Duodenal mucosa (tissue), 2 donors: ENCODE measurements around the gene KCTD3.
A peak's percentile ranks its signal among the peaks of the same experiment; 100 is the strongest.

Experiments
- H3K27ac ChIP-seq: one replicate; pipeline ENCODE4 v1.7.0; 2013; ENCODE audit warnings: low read depth, low read length
- H3K27me3 ChIP-seq, 2 donors: one replicate each; pipeline ENCODE4 v1.7.0; 2013; ENCODE audit warnings: low read length in 2 of 2, control low read depth in 1 of 2; ENCODE audit not compliant: insufficient read depth in 2 of 2, control insufficient read depth in 1 of 2
- H3K36me3 ChIP-seq, 2 donors: one replicate each; pipeline ENCODE4 v1.7.0; 2013; ENCODE audit warnings: low read length in 2 of 2, control low read depth in 1 of 2; ENCODE audit not compliant: insufficient read depth in 2 of 2, control insufficient read depth in 1 of 2
- H3K4me1 ChIP-seq, 2 donors: one replicate each; pipeline ENCODE4 v1.7.0; 2013; ENCODE audit warnings: low read length in 2 of 2, control low read depth in 1 of 2; ENCODE audit not compliant: insufficient read depth in 2 of 2, control insufficient read depth in 1 of 2
- H3K4me3 ChIP-seq, 2 donors: one replicate each; pipeline ENCODE4 v1.7.0; 2013; ENCODE audit warnings: low read length in 2 of 2, low read depth in 1 of 2
- H3K9ac ChIP-seq, 2 donors: one replicate each; pipeline ENCODE4 v1.7.0; 2013; ENCODE audit warnings: low read length in 2 of 2, low read depth in 1 of 2
- H3K9me3 ChIP-seq, 2 donors: one replicate each; pipeline ENCODE4 v1.7.0; 2013; ENCODE audit warnings: low read length in 2 of 2, control low read depth in 1 of 2; ENCODE audit not compliant: control insufficient read depth in 1 of 2

KCTD3 gene

GRCh38 chr1:215566556-215567490, at the start of gene KCTD3:
Gene KCTD3 (plus strand): TSS chr1:215567304. CDS start chr1:215567686, 382 bp downstream.
- Histone ChIP-seq H3K4me1 (peaks cover 21 to 25% of the 10 kb centered on the region in 2 donors), H3K4me3 (peak within 1 kb of the TSS; percentile 95 to 96), H3K27me3 (no peaks in the 10 kb centered on the region), H3K36me3 (no peaks in the 10 kb centered on the region), H3K9me3 (no peaks in the 10 kb centered on the region), H3K9ac (peak within 1 kb of the TSS; percentile 81 to 86), H3K27ac (peak within 1 kb of the TSS; percentile 88)

DNA sequence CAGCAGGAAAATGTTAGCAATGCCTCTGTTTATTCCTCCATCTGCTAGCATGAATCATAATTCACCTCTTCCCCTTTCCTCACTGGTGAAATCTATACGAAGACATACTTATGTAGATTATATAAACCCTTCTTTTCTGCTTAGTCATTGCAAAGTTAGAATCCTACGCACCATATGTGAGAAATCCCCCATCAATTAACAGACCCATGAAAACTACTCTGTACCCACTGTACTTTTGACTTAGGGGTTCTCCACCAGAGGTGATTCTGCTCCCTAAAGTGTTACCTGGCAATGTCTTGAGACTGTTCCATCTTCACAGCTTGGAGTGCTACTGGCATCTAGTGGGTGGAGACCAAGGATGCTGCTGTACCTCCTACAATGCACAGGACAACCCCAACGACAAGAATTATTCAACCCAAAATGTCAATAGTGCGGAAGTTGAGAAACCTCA, 49.6 kb upstream of the KCTD3 start:
- Histone ChIP-seq H3K27ac (no peak overlapping the region), H3K27me3 (no peaks in the 10 kb centered on the region), H3K9ac (no peak overlapping the region), H3K4me1 (no peaks in the 10 kb centered on the region), H3K4me3 (no peak overlapping the region), H3K36me3 (no peaks in the 10 kb centered on the region), H3K9me3 (no peaks in the 10 kb centered on the region)

GRCh38 chr1:215518594-215518993, 48.5 kb upstream of the KCTD3 start:
- H3K9me3 ChIP-seq: no peaks in the 10 kb centered on the region
- no peaks in the 10 kb centered on the region for H3K27me3 ChIP-seq
- H3K9ac ChIP-seq: no peak overlapping the region
- no peaks in the 10 kb centered on the region for H3K36me3 ChIP-seq
- no peak overlapping the region for H3K4me3 ChIP-seq
- no peaks in the 10 kb centered on the region for H3K4me1 ChIP-seq
- H3K27ac ChIP-seq: no peak overlapping the region

- H3K9ac ChIP-seq: no peak overlapping the region
- no peaks in the 10 kb centered on the region for H3K27me3 ChIP-seq
- H3K36me3 ChIP-seq: no peaks in the 10 kb centered on the region
- no peaks in the 10 kb centered on the region for H3K9me3 ChIP-seq
- no peak overlapping the region for H3K4me3 ChIP-seq
- H3K27ac ChIP-seq: no peak overlapping the region
- H3K4me1 ChIP-seq: peaks cover 0 to 8% of the 10 kb centered on the region in 2 donors
Measured at GRCh38 chr1:215521279-215521678, 45.8 kb upstream of the KCTD3 start.

GRCh38 chr1:215523128-215523861, 43.8 kb upstream of the KCTD3 start:
- H3K27me3 ChIP-seq: no peaks in the 10 kb centered on the region

GRCh38 chr1:215523906-215524305, 43.2 kb upstream of the KCTD3 start:
- Histone ChIP-seq H3K4me1 (peaks cover 0 to 8% of the 10 kb centered on the region in 2 donors), H3K27ac (no peak overlapping the region), H3K36me3 (no peaks in the 10 kb centered on the region), H3K9ac (no peak overlapping the region), H3K4me3 (no peak overlapping the region), H3K9me3 (no peaks in the 10 kb centered on the region), H3K27me3 (no peaks in the 10 kb centered on the region)

More at GRCh38 chr1:215523128-215523861, 43.8 kb upstream of the KCTD3 start:
- Histone ChIP-seq H3K27ac (no peak overlapping the region), H3K9ac (no peak overlapping the region), H3K4me1 (peaks cover 0 to 8% of the 10 kb centered on the region in 2 donors), H3K9me3 (no peaks in the 10 kb centered on the region), H3K4me3 (no peak overlapping the region), H3K36me3 (no peaks in the 10 kb centered on the region)

DNA sequence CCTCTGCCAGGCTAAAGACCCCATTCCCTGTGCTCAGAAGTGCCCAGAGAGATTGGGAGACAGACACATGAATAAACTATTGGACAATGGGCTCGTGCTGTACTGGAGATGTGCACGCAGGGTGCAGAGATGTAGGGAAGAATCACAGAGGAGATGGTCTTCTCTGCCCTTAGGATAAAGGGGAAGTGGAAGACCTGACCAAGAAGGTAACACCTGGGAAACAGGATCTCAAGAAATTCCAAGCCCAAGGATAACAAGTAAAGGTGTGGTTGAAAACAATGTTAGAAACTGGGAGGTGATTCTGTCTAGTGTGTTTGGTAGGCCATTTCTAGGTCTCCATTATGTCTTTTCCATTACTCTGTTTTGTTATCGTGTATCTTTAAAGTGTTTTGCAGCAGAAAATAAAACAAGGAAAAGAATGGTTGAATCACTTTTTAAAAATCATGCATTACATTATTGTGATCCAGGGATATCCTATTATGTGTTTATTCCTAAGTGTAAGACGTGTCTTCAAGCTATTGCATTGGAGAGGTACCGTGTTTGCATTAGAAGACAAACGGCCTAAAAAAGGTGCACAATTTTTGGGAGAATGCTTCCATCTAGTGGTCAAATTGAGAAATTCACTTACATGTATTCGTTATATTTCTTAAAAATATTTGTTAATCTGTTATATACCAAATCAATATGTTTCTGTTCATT, 40.8 kb upstream of the KCTD3 start:
- Histone ChIP-seq H3K9me3 (no peaks in the 10 kb centered on the region), H3K9ac (no peak overlapping the region), H3K4me1 (peaks cover 0 to 8% of the 10 kb centered on the region in 2 donors), H3K27ac (no peak overlapping the region), H3K27me3 (no peaks in the 10 kb centered on the region), H3K4me3 (no peak overlapping the region), H3K36me3 (no peaks in the 10 kb centered on the region)

DNA sequence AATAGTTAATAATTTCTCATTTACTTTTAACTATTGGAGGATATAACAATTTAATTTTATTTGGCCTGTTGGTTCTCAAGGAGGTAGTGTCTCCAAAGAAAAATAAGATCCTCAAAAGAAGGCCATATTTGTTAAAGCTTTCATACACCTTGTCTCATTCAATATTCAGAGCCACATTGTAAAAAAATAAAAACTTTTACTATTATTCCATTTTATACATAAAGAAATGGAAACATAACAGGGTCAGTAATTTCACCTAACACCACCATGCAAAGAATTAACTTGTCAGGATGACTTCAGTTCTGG, 40.3 kb upstream of the KCTD3 start:
- Histone ChIP-seq H3K27ac (no peak overlapping the region), H3K4me1 (peaks cover 0 to 8% of the 10 kb centered on the region in 2 donors), H3K9ac (no peak overlapping the region), H3K9me3 (no peaks in the 10 kb centered on the region), H3K4me3 (no peak overlapping the region), H3K27me3 (no peaks in the 10 kb centered on the region), H3K36me3 (no peaks in the 10 kb centered on the region)

DNA sequence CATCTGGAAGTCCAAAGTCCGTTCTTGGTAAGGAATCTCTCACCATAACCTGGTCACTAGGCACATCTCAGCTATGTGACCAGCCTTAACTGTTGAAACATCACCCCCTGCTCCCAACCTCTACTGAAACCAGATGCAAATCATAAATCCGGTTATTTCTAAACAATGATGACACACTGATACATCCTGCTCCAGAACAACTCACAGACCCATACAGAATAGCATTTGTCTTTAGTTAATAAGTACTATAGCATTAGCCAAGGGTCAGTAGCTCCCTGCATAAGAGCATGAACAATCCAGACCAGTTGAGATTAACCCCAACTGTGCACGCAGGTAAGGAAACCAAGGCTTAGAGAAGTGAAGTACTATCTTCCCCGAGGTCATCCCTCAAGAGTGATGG, 38.0 kb upstream of the KCTD3 start:
- Histone ChIP-seq H3K27ac (no peak overlapping the region), H3K4me1 (peaks cover 0 to 6% of the 10 kb centered on the region in 2 donors), H3K9ac (no peak overlapping the region), H3K9me3 (no peaks in the 10 kb centered on the region), H3K27me3 (no peaks in the 10 kb centered on the region), H3K4me3 (no peak overlapping the region), H3K36me3 (no peaks in the 10 kb centered on the region)

DNA sequence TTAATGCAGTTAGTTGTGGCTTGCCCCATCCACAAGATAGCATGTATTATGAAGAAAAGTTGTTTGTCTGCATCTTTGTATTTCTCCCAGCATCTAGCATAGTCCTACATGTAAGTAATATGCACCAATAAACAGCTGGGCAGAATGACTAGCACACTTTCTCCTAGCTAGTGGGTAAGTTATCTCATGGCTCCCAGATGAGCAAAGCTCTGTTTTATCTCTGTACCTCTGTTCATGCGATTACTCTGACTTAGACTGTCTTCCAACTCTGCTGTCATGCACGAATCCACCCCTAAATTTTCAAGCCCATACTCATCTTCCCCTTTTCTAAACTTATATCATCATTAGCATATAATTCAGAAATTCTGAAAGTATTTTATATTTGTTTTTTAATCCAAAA, 37.5 kb upstream of the KCTD3 start:
- H3K9ac ChIP-seq: no peak overlapping the region
- no peaks in the 10 kb centered on the region for H3K36me3 ChIP-seq
- no peak overlapping the region for H3K27ac ChIP-seq
- H3K4me3 ChIP-seq: no peak overlapping the region
- H3K27me3 ChIP-seq: no peaks in the 10 kb centered on the region
- no peaks in the 10 kb centered on the region for H3K9me3 ChIP-seq
- peaks cover 0 to 1% of the 10 kb centered on the region in 2 donors for H3K4me1 ChIP-seq
